Adrenal gland (tissue), 5 donors: ENCODE data around the gene RHBDF2.

Source experiments
- POLR2A ChIP-seq, 2 donors: fragments of 450-650 bp; IDR thresholded peaks; one replicate each; pipeline ENCODE4 v1.6.1; 2017; ENCODE audit warnings: antibody characterized with exemption in 2 of 2, mild to moderate bottlenecking in 2 of 2, moderate library complexity in 1 of 2
- TF ChIP-seq, protein P1 (sequence below), 6 experiments: fragments of 450-650 bp in 4 of 6; fragments of 200-600 bp in 2 of 6; sonication (generic) in 1 of 6; IDR thresholded peaks; 1 replicate in 5 of 6; 2 replicates in 1 of 6; pipeline versions ENCODE4 v1.5.1 to v1.8.0; 2016 to 2021; ENCODE audit warnings: antibody characterized with exemption in 6 of 6, mild to moderate bottlenecking in 2 of 6, moderate library complexity in 1 of 6
- donor health status: DM: no; HTN: no; CAD: no.

DNA sequence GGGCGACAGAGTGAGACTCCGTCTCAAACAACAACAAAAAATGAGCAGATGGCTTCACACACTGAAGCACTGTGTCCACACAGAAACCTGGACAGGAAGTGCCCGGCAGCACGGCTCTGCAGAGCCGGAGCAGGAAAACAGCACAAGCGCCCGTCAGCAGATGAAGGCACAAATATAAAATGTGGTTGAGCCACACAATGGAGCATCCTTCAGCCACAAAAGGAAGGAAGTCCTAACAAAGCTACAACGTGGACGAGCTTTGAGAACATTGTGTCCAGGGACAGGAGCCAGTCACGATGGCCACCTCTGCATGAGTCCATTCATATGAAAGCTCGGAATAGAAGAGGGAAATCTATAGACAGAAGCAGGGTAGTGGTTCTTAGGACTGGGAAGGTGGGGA is 15.7 kb downstream of the RHBDF2 start:
- TF ChIP-seq, protein P1, sequence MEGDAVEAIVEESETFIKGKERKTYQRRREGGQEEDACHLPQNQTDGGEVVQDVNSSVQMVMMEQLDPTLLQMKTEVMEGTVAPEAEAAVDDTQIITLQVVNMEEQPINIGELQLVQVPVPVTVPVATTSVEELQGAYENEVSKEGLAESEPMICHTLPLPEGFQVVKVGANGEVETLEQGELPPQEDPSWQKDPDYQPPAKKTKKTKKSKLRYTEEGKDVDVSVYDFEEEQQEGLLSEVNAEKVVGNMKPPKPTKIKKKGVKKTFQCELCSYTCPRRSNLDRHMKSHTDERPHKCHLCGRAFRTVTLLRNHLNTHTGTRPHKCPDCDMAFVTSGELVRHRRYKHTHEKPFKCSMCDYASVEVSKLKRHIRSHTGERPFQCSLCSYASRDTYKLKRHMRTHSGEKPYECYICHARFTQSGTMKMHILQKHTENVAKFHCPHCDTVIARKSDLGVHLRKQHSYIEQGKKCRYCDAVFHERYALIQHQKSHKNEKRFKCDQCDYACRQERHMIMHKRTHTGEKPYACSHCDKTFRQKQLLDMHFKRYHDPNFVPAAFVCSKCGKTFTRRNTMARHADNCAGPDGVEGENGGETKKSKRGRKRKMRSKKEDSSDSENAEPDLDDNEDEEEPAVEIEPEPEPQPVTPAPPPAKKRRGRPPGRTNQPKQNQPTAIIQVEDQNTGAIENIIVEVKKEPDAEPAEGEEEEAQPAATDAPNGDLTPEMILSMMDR (IDR thresholded peaks at IDR 0.05), result no peak
- TF ChIP-seq POLR2A (IDR thresholded peaks at IDR 0.05), result no peak
